ENCODE data around the gene PCDH1. TPM values are rescaled to one million over a fixed set of nuclear protein-coding genes. Genes with fewer than 3 reads are reported as not detected.

The PCDH1 gene
- total RNA-seq, 1 experiment from 2014 or later: 67.1 TPM

GRCh38 chr5:141881886-141882285 is 3.7 kb upstream of the PCDH1 start:
- peak; percentile 73 for DNase-seq
- Histone ChIP-seq H3K4me3 (ENCODE audit: insufficient read depth, low read depth, low read length) (peak overlapping the region; percentile 55; the same call in 1 of the 2 replicates), H3K27me3 (ENCODE audit: control insufficient read depth, insufficient read depth, low read length) (peaks cover 14% of the 10 kb centered on the region), H3K36me3 (replicated peaks; ENCODE audit: control insufficient read depth, insufficient read depth, low read length) (no peaks in the 10 kb centered on the region)

- Histone ChIP-seq H3K36me3 (replicated peaks; ENCODE audit: control insufficient read depth, insufficient read depth, low read length) (no peaks in the 10 kb centered on the region), H3K4me3 (ENCODE audit: insufficient read depth, low read depth, low read length) (peak overlapping the region; percentile 55; the same call in 1 of the 2 replicates), H3K27me3 (ENCODE audit: control insufficient read depth, insufficient read depth, low read length) (peaks cover 14% of the 10 kb centered on the region)
- no peak for DNase-seq
These were observed 3.0 kb upstream of the PCDH1 start for GRCh38 chr5:141880961-141881801.

GRCh38 chr5:141879941-141880738 is 1.9 kb upstream of the PCDH1 start:
- peaks cover 16% of the 10 kb centered on the region for H3K27me3 ChIP-seq (ENCODE audit: control insufficient read depth, insufficient read depth, low read length)
- H3K4me3 ChIP-seq (ENCODE audit: insufficient read depth, low read depth, low read length): no peak overlapping the region
- peak; percentile 45 for DNase-seq

GRCh38 chr5:141879426-141879759 is 1.2 kb upstream of the PCDH1 start:
- Histone ChIP-seq H3K4me3 (ENCODE audit: insufficient read depth, low read depth, low read length) (no peak overlapping the region), H3K36me3 (replicated peaks; ENCODE audit: control insufficient read depth, insufficient read depth, low read length) (no peaks in the 10 kb centered on the region), H3K27me3 (ENCODE audit: control insufficient read depth, insufficient read depth, low read length) (peaks cover 16% of the 10 kb centered on the region)
- DNase-seq: no peak

More at GRCh38 chr5:141879941-141880738, 1.9 kb upstream of the PCDH1 start:
- H3K36me3 ChIP-seq (replicated peaks; ENCODE audit: control insufficient read depth, insufficient read depth, low read length): no peaks in the 10 kb centered on the region

GRCh38 chr5:141878711-141879425 is 658 bp upstream of the PCDH1 start:
- H3K27me3 ChIP-seq (ENCODE audit: control insufficient read depth, insufficient read depth, low read length): peaks cover 16% of the 10 kb centered on the region
- DNase-seq: peak; percentile 85
- H3K36me3 ChIP-seq (replicated peaks; ENCODE audit: control insufficient read depth, insufficient read depth, low read length): no peaks in the 10 kb centered on the region
- peak overlapping the region; percentile 62 for H3K4me3 ChIP-seq (ENCODE audit: insufficient read depth, low read depth, low read length)

DNA sequence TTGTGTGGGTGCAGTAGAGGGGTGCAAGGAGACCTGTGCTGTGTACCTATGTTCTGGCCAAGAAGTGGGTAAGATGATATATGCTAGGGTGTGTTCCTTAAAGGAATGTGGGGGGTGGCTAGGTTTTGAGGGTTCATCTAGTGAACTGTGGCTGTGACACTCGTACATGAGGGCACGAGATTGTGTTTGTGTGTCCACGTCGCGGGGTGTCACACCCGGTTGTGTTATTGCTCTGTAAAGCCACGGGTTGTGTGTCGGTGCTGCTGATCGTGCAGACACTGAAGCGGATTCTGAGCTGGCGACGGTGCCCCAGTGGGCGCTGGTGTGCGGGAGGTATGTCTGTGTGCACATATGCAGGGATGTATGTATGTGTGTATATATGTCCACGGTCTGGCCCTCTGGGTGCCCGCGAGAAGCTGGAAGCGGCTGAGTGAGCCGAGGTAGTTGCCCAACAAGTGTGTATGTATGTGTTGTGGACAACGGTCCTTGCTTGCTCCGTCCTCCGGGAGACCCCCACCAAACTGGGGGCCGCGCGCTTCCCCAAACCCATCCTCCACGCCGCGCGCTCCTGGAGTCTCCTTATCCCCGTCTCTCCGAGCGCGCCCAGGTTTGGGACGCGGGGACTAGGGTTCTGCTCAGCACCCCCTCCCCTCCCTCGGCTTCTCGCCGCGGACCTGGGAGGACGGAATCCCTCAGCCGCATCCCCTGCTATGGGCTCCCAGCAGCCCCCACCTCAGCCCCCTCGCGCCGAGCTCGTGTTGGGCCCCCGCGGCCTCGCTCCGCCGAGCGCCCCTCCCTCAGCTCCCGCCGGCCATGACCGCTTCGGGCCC is 639 bp downstream of the PCDH1 start:
- peak; percentile 71 for DNase-seq
- peak overlapping the region; percentile 85 for H3K4me3 ChIP-seq (ENCODE audit: insufficient read depth, low read depth, low read length)
- no peaks in the 10 kb centered on the region for H3K36me3 ChIP-seq (replicated peaks; ENCODE audit: control insufficient read depth, insufficient read depth, low read length)
- peaks cover 13% of the 10 kb centered on the region for H3K27me3 ChIP-seq (ENCODE audit: control insufficient read depth, insufficient read depth, low read length)

- DNase-seq: peak; percentile 72
- Histone ChIP-seq H3K4me3 (ENCODE audit: insufficient read depth, low read depth, low read length) (peak overlapping the region; percentile 85), H3K36me3 (replicated peaks; ENCODE audit: control insufficient read depth, insufficient read depth, low read length) (no peaks in the 10 kb centered on the region), H3K27me3 (ENCODE audit: control insufficient read depth, insufficient read depth, low read length) (peaks cover 13% of the 10 kb centered on the region)
These were observed 1.4 kb downstream of the PCDH1 start for GRCh38 chr5:141876628-141877355.

DNA sequence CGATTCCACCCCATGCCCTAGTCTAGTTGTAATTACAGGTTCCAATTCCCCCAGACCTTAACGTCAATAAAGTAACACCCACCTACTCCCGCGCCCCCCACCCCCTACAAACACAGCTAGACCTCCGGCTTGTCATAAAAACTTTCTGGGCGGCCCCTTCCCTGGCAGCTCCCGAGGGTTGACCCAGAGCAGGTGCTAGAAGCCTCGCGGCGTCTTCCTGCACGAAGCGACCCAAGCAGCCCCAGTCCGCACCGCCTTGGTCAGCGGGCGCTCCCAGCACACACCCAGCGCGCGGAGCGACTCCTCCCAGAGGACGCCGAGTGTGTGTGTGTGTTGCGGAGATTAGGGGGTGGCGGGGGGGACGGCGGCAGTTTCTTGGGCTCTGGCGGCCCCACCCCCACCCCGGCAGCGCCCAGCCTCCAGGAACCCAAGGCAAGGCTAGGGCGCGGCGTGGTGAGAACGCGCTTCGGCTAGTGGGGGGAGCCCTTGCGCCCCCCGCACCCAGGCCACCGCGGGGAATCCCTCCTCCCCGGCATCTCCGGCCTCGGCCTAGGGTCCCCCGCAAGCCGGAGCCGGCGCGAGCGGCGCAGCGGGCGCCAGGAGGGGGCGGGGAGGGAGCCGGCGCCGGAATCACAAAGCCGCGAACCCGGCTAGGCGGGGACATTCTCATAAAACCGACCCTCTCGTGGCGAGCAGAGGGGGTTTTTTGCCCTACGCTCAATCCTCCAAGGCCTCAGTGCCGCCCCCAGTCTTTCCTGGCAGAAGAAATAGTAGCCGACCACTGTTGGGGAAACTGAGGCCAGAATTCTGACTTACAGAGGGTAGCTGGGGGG is 2.2 kb downstream of the PCDH1 start:
- peak overlapping the region; percentile 85 for H3K4me3 ChIP-seq (ENCODE audit: insufficient read depth, low read depth, low read length)
- H3K27me3 ChIP-seq (ENCODE audit: control insufficient read depth, insufficient read depth, low read length): peaks cover 13% of the 10 kb centered on the region
- DNase-seq: peak; percentile 88
- H3K36me3 ChIP-seq (replicated peaks; ENCODE audit: control insufficient read depth, insufficient read depth, low read length): no peaks in the 10 kb centered on the region

DNA sequence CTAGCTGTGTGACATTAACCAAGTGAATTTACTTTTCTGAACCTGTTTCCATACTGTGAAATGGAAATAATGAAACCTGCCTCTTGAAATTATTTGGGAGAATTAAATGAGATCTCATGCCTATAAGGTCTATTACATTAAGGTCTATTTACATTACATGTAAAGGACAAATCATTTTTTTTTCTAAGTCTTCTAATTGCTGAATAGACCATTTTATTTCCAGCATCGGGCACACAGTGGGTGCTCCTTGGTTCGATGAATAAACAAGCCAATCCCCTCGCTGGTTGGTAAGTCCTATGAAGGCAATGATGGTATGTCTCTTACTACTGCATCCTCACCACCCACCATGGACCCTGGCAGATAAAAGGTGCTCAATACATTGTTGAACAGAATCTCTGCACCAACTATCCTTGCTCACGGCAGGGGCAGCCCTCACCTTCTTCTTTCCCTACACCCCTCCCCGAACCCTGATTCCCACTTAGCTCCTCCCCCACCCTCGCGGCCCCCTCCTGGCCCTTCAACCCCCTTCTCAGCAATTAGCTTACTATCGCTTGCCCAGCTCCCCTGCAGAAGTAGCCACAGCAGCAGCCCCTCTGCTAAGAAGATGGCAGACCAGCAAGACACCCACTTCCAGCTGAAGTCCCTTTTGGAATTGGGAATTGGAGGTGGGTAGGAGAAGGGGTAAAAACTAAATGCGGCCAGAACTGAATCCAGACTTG is 3.0 kb downstream of the PCDH1 start:
- Histone ChIP-seq H3K36me3 (replicated peaks; ENCODE audit: control insufficient read depth, insufficient read depth, low read length) (no peaks in the 10 kb centered on the region), H3K27me3 (ENCODE audit: control insufficient read depth, insufficient read depth, low read length) (peaks cover 10% of the 10 kb centered on the region), H3K4me3 (ENCODE audit: insufficient read depth, low read depth, low read length) (peak overlapping the region; percentile 85)
- DNase-seq: peak; percentile 68

- Histone ChIP-seq H3K27me3 (ENCODE audit: control insufficient read depth, insufficient read depth, low read length) (peaks cover 8% of the 10 kb centered on the region), H3K4me3 (ENCODE audit: insufficient read depth, low read depth, low read length) (no peak overlapping the region), H3K36me3 (replicated peaks; ENCODE audit: control insufficient read depth, insufficient read depth, low read length) (peaks cover 3% of the 10 kb centered on the region)
- peak; percentile 44 for DNase-seq
These were observed 3.8 kb downstream of the PCDH1 start for GRCh38 chr5:141874262-141874964.

DNA sequence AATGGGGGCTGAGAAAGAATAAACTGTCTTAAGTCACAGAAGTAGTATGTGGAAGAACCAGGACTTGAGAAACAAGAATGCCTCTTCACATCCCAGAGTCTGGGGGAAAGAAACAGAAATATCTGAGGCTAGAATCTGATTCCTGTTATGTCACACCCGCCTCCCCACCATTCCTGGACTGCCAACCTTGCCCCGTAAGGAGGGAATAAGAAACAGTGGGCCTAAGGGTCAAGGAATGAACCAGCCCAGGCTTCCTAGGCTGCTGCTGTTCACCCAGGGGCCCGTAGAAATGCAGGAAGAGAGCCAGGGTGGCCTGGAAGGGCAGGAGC is 4.3 kb downstream of the PCDH1 start:
- Histone ChIP-seq H3K27me3 (ENCODE audit: control insufficient read depth, insufficient read depth, low read length) (peaks cover 6% of the 10 kb centered on the region; the same call in 1 of the 2 replicates), H3K4me3 (ENCODE audit: insufficient read depth, low read depth, low read length) (no peak overlapping the region), H3K36me3 (replicated peaks; ENCODE audit: control insufficient read depth, insufficient read depth, low read length) (peaks cover 6% of the 10 kb centered on the region)
- DNase-seq: peak; percentile 43

All from H7 (cell line).